ENCODE results near the gene CRYZ. TPM values are rescaled to one million over a fixed set of nuclear protein-coding genes. Genes with fewer than 3 reads are reported as not detected.

CRYZ gene
- total RNA-seq, 4 donors from 2014 or later, result 43.8 to 79.7 (median 64.8) TPM

- Histone ChIP-seq H3K36me3 (peaks cover 3 to 70% of the 10 kb centered on the region in 2 donors), H3K27ac (no peak overlapping the region), H3K4me3 (no peak overlapping the region), H3K9me3 (no peaks in the 10 kb centered on the region), H3K4me1 (no peaks in the 10 kb centered on the region), H3K27me3 (no peaks in the 10 kb centered on the region)
- WGBS, 2 donors (ENCODE audit: low coverage in 1 of 2), result 81 to 85% methylated on average over 6 of the region's 6 CpGs
- TF ChIP-seq EP300 (IDR thresholded peaks at IDR 0.05) (no peak), POLR2A (IDR thresholded peaks at IDR 0.05) (no peak), CTCF (IDR thresholded peaks at IDR 0.05) (no peak)
- no peak for ATAC-seq
Observed at GRCh38 chr1:74703386-74704182, 29.3 kb downstream of the CRYZ start.

- no peak for TF ChIP-seq EP300 (IDR thresholded peaks at IDR 0.05)
- TF ChIP-seq POLR2A (IDR thresholded peaks at IDR 0.05), result no peak
- TF ChIP-seq POLR2AphosphoS5 (IDR thresholded peaks at IDR 0.05), result no peak
- TF ChIP-seq CTCF (IDR thresholded peaks at IDR 0.05), result no peak
- H3K36me3 ChIP-seq, result peaks cover 0 to 30% of the 10 kb centered on the region in 2 donors
- H3K4me3 ChIP-seq, result no peak overlapping the region
- no peaks in the 10 kb centered on the region for H3K9me3 ChIP-seq
- H3K27ac ChIP-seq, result no peak overlapping the region
- no peaks in the 10 kb centered on the region for H3K4me1 ChIP-seq
- ATAC-seq, result no peak
- no peaks in the 10 kb centered on the region for H3K27me3 ChIP-seq
Observed at GRCh38 chr1:74699331-74699730, 33.5 kb downstream of the CRYZ start.

- Histone ChIP-seq H3K4me3 (no peak overlapping the region), H3K27ac (no peak overlapping the region), H3K4me1 (no peaks in the 10 kb centered on the region), H3K36me3 (peaks cover 0 to 15% of the 10 kb centered on the region in 2 donors), H3K9me3 (no peaks in the 10 kb centered on the region), H3K27me3 (no peaks in the 10 kb centered on the region)
- TF ChIP-seq CTCF (IDR thresholded peaks at IDR 0.05), result no peak
- TF ChIP-seq EP300 (IDR thresholded peaks at IDR 0.05), result no peak
- TF ChIP-seq POLR2A (IDR thresholded peaks at IDR 0.05), result no peak
- no peak for TF ChIP-seq POLR2AphosphoS5 (IDR thresholded peaks at IDR 0.05)
- 33% methylated on average over 1 of the region's 2 CpGs; no CpG with 5 or more reads in 1 of the 2 donors for WGBS, 2 donors (ENCODE audit: low coverage in 1 of 2)
- ATAC-seq, result no peak
Observed at GRCh38 chr1:74697832-74698231, 35.0 kb downstream of the CRYZ start.

GRCh38 chr1:74693473-74693872, 39.4 kb downstream of the CRYZ start:
- Histone ChIP-seq H3K9me3 (no peaks in the 10 kb centered on the region), H3K27me3 (no peaks in the 10 kb centered on the region), H3K4me3 (no peak overlapping the region), H3K36me3 (no peaks in the 10 kb centered on the region), H3K4me1 (peaks cover 0 to 8% (median 0%) of the 10 kb centered on the region in 3 donors), H3K27ac (no peak overlapping the region)
- no peak for ATAC-seq
- TF ChIP-seq CTCF (IDR thresholded peaks at IDR 0.05), result no peak
- TF ChIP-seq POLR2AphosphoS5 (IDR thresholded peaks at IDR 0.05), result no peak
- no peak for TF ChIP-seq EP300 (IDR thresholded peaks at IDR 0.05)
- TF ChIP-seq POLR2A (IDR thresholded peaks at IDR 0.05), result no peak
- WGBS, 2 donors (ENCODE audit: low coverage in 1 of 2), result 87% methylated on average over 2 of the region's 2 CpGs; no CpG with 5 or more reads in 1 of the 2 donors

GRCh38 chr1:74690909-74691308, 41.9 kb downstream of the CRYZ start:
- Histone ChIP-seq H3K27ac (no peak overlapping the region), H3K4me1 (peaks cover 0 to 8% (median 0%) of the 10 kb centered on the region in 3 donors), H3K4me3 (no peak overlapping the region), H3K27me3 (no peaks in the 10 kb centered on the region), H3K36me3 (no peaks in the 10 kb centered on the region), H3K9me3 (no peaks in the 10 kb centered on the region)
- TF ChIP-seq EP300 (IDR thresholded peaks at IDR 0.05) (no peak), POLR2AphosphoS5 (IDR thresholded peaks at IDR 0.05) (no peak), POLR2A (IDR thresholded peaks at IDR 0.05) (no peak), CTCF (IDR thresholded peaks at IDR 0.05) (no peak)
- 75 to 83% methylated on average over 4 of the region's 4 CpGs for WGBS, 2 donors (ENCODE audit: low coverage in 1 of 2)
- no peak for ATAC-seq
